HG03196 (cell line): ENCODE measurements around the gene TMEM89.

Source experiments
- ATAC-seq: cut with Tn5 transposase; IDR thresholded peaks from one replicate; pipeline ENCODE4 v1.9.1; 2021; ENCODE audit not compliant: unreplicated experiment

Gene TMEM89

GRCh38 chr3:48614044-48614443 lies 7.5 kb downstream of the TMEM89 start:
- no peak for ATAC-seq

DNA sequence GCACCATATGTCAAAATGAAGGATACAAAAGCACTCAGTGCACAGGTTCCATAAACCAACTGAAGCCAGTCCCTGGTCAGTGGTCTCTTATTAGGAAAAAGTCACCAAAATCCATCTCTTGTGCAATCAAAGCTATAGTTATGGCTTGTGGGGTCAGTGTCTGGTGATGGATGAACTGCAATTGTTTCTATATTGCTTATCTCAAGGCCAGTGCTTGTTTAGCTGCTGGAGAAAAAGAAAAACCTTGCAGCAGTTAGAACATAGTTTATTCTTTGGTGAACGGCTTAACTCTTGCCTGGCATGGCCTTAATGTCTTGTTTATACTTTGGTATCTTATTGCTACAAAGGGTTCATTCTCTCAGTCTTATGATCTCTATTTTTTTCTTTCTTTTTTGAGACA lies 9.3 kb downstream of the TMEM89 start:
- no peak for ATAC-seq

GRCh38 chr3:48609088-48610005 lies 12.2 kb downstream of the TMEM89 start, which contains the start of gene UQCRC1:
Gene UQCRC1 (minus strand): TSS chr3:48609646. CDS start chr3:48609620, 26 bp downstream.
- peak; percentile 97 for ATAC-seq

- ATAC-seq = no peak
Measured at GRCh38 chr3:48607519-48607918, 14.1 kb downstream of the TMEM89 start.

DNA sequence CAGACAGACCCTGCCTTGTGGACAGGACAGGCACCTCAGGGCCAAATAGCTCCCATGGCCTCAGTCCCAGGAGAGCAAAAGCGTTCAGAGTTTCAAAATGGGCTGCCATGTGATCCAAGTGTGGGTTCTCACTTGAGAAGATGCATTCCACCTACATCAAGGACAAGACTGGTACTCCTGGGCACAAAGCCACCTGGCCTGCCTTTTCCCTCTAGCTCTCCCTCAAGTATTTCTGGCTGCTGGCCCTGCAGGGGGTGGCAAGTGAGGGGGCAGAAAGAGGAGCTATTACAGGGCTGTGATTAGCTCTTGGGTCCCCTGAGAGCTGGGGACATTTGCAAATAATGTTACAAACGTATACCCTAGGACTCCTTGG lies 20.0 kb downstream of the TMEM89 start:
- ATAC-seq = no peak

DNA sequence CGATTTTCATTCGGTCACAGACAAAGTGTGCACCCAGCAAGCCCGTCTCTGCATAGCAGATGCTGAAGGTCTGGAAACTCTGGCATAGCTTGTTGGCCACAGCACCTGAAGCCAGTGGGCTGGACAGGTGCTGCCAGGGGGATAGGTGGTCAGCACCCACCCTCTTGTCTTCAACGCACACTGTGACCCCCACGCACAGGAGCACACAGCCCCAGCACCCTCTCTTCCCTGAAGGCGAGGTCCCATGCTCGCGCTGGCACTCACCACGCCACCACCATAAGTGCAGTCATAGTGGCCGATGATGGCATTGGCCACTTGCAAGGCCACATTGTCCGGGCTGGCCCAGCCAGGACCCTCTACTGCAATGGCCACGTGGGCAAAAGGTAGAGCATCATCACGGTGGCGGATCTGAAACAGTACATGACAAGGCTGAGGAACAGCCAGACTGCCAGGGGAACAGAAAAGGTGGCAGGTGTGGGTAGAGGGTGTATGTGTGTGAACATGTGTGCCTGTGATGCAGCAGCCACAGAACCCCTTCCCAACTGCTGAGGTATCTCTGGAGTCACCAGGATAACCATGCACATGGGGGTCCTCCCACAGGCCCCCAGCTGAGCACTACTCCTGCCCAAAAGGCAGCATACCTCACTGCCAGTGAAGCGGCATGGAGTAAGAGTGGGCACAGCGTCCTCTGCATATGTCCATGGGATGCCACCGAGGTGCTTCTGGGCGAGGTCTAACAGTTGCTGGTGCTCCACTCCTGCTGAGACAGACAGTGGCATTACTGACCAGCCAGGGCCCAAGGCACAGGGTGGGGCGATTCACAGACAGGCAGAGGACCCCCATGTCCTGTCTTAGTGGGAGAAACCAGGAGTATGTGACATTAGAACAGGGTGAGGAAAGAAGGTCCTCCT lies 20.6 kb downstream of the TMEM89 start:
- no peak for ATAC-seq

DNA sequence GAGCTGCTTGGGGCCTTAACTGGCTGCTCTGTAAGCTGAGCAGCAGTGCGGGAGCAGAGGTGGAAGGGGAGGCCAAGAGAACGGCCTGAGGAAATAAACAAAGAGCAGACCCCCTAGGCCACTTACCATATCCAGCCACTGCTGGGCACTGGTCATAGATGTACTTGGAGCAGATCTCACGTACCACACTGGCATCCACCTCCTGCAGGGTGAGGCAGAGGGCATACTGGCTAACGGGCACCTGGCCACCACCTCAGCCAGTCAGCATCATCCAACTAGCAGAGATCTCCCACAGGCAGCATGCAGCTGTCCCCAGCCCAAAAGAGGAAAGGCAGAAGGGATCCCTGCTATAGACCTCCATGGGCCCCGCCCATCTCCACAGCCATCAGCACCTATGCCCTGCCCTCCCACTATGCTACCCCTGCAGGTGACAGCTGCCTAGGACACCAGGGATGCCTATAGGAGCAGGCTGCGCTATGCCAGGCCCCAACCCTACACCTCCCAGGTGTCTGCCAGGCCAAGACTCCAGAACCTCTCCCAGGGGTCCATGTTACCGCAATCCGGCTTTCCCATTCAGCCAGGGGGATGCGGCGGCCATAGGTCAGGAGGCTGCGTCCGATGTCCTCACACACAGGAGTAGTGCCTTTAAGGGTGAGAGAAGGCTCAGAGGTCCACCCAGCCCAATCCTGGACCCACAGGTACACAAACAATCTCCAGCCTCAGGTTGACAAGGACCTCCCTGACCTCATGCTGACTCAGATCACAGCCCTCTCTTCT lies 21.9 kb downstream of the TMEM89 start:
- ATAC-seq = no peak

- ATAC-seq = no peak
Measured at GRCh38 chr3:48599077-48599501, 22.5 kb downstream of the TMEM89 start.

DNA sequence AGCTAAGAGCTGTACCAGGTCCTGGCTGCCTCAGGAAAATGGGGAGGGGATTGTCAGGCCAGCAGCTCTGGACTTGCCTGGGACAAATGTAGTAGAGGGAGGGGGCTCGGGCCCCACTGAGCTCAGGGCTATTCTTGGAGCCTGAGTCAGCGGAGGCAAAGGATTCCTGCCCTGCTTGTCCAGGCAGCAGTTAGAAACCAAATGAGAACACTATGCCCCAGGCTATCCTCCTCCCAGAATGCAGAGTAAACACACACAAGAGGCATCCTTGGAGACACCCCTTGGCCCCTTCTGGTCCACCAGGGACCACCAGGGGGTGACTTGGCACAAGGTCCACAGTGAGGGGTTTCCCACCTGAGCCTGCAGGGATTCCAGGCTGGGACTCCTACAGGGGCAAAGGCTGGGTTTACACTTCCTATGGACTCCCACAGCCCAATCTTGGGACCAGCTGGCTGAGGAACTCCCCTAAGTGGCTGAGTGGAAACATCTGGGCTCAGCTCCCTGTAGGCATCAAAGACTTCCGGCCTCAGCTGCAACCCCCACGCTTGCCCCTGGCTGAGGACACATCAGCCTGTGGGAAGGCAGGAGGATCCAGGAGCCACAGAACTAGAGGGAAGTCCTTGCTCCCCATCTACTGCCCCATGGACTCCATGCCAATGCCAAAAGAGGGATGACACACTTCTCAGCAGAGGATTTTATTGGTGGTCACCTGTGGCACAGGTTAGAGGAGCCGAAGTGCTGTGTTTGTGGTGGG lies 23.1 kb downstream of the TMEM89 start:
- ATAC-seq = no peak

- no peak for ATAC-seq
Measured at GRCh38 chr3:48597408-48597800, 24.2 kb downstream of the TMEM89 start.

DNA sequence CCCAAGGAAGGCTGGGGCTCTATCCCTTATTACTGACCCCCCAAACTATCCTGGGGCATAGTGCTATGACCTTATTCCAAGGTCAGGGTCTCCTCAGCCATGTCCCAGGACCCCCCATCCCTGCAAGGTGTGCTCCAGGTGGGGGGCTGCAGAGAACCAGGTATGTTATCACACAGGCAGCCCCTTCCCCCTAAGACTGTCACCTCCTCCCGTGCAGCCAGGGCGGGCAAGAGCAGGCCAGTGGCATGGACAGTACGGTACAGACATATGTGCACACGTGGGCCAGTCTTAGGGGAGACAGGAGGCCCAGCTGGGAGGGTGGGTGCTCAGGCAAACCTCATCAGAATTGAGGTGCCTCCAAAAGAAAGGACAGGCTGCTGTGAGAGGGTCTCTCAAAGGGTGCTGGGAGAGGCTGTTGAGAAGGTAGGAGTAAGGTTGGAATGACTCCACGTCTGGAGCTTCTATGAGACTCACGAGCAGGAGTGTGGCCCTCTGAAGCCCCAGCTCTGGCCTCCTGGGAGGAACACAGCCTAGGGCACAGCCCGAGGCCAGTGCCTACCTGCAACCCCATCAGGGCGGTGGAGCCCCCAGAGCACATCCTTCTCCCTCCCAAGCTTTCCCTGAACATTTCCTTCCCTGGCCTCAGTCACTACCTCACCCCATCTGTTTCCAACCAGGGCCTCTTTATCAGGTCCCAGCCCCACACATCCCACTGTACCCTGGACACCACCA lies 24.7 kb downstream of the TMEM89 start:
- ATAC-seq = no peak

DNA sequence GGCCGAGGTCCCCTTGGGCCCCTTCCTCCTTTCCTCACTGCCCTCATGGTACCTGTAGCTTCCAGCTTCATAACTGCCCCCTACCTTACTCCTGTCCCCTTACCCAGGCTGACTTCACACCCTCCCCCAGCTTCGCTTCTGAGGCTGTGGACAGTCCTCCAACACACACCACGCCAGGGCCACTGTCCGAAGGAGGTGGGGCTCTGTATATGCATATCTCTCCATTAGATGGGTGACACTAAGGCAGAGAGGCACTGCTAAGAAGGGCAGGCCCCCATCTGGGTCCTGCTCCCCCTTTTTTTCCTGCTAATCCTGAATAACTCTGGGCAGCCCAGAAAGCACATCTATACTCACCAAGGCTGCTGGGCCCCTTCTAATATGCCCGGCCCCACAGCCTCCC lies 25.4 kb downstream of the TMEM89 start:
- ATAC-seq = no peak

GRCh38 chr3:48595526-48596121 lies 25.9 kb downstream of the TMEM89 start:
- no peak for ATAC-seq

DNA sequence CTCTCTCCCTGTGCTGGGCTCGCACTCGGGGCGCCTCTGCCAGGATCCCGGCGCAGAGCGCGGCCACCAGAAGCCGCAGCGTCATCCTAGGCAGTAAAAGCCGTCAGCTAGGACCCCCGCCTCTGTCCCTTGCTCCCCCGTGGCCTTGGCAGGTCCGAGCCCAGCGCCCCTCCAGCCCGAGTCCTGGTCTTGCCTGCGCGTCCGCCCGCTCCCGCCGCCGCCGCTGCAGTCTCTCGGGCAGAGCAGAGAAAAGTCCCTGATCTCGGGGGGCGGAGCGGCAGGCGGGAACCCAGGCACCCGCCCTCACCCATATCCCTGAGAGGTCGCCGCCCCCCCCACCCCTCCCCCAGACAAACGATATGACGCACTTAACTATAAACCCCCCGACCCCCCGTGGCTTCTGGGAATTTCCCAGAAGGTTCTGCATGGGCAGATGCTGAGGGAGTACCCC lies 26.5 kb downstream of the TMEM89 start, which contains the start of gene COL7A1:
Gene COL7A1, minus strand, starts transcription at position 255 of the 451 bp plus-strand sequence. Its CDS starts 170 bp downstream, at position 85.
- no peak for ATAC-seq

GRCh38 chr3:48594417-48595049 lies 27.0 kb downstream of the TMEM89 start:
- no peak for ATAC-seq

- no peak for ATAC-seq
Measured at GRCh38 chr3:48593337-48593736, 28.2 kb downstream of the TMEM89 start.

- ATAC-seq = no peak
Measured at GRCh38 chr3:48592519-48593087, 29.0 kb downstream of the TMEM89 start.

- no peak for ATAC-seq
Measured at GRCh38 chr3:48591886-48592518, 29.6 kb downstream of the TMEM89 start.
